GM12878 (cell line): ENCODE results near the gene GGTLC2. TPM values are rescaled to one million over a fixed set of nuclear protein-coding genes. Genes with fewer than 3 reads are reported as not detected.

ENCODE experiments used
- BHLHE40 ChIP-seq, 2 experiments: fragments of 450-650 bp in 1 of 2; IDR thresholded peaks; 2 replicates each; pipeline ENCODE4 v1.6.1; 2011 to 2017; ENCODE audit warnings: low read depth in 2 of 2, borderline replicate concordance in 1 of 2, improper control_type of control experiment in 1 of 2, low read length in 1 of 2, mild to moderate bottlenecking in 1 of 2
- E2F8 ChIP-seq: fragments of 450-650 bp; IDR thresholded peaks from 2 replicates; pipeline ENCODE4 v1.6.1; 2018; ENCODE audit warnings: mild to moderate bottlenecking, low read depth, moderate library complexity; ENCODE audit not compliant: partially characterized antibody
- EGR1 ChIP-seq, 2 experiments: IDR thresholded peaks; 1 replicate in 1 of 2; 2 replicates in 1 of 2; pipeline ENCODE4 v1.6.1; 2011 to 2012; ENCODE audit warnings: low read depth in 2 of 2, low read length in 2 of 2, borderline replicate concordance in 1 of 2, mild to moderate bottlenecking in 1 of 2, moderate library complexity in 1 of 2
- MYB ChIP-seq: fragments of 150-350 bp; IDR thresholded peaks from 2 replicates; pipeline ENCODE4 v1.6.1; 2014; ENCODE audit warnings: mild to moderate bottlenecking, low read depth, low read length, borderline replicate concordance
- PRDM15 ChIP-seq: fragments of 450-650 bp; formaldehyde crosslinking; IDR thresholded peaks from 2 replicates; pipeline ENCODE4 v1.4.0; 2020; ENCODE audit warnings: mild to moderate bottlenecking, moderate library complexity
- SIX5 ChIP-seq: IDR thresholded peaks from 2 replicates; pipeline ENCODE4 v1.6.1; 2011; ENCODE audit warnings: mild to moderate bottlenecking, low read depth, low read length, moderate library complexity; ENCODE audit not compliant: severe bottlenecking
- TCF7 ChIP-seq: IDR thresholded peaks from 2 replicates; pipeline ENCODE4 v1.6.1; 2014; ENCODE audit warnings: antibody characterized with exemption, borderline replicate concordance
- USF2 ChIP-seq: IDR thresholded peaks from 2 replicates; pipeline ENCODE4 v1.6.1; 2011; ENCODE audit warnings: low read depth, low read length, improper control_type of control experiment, borderline replicate concordance
- YBX1 ChIP-seq: fragments of 450-650 bp; IDR thresholded peaks from 2 replicates; pipeline ENCODE4 v1.6.1; 2016; ENCODE audit warnings: antibody characterized with exemption
- ZNF207 ChIP-seq: fragments of 450-650 bp; IDR thresholded peaks from 2 replicates; pipeline ENCODE4 v1.6.1; 2014; ENCODE audit warnings: antibody characterized with exemption, mild to moderate bottlenecking, borderline replicate concordance
- ZNF592 ChIP-seq: fragments of 450-650 bp; IDR thresholded peaks from 2 replicates; pipeline ENCODE4 v1.6.1; 2017; ENCODE audit warnings: mild to moderate bottlenecking, moderate library complexity
- polyA plus RNA-seq, 11 experiments: library from polyadenylated mRNA; depleted of rRNA in 4 of 11; unstranded in 6 of 11; stranded (reverse) in 5 of 11; fragments of >200 nt; fragmentation: Nextera tagmentation in 4 of 11; fragmentation: Illumina TruSeq in 1 of 11; extraction: Ambion mirVana in 4 of 11; extraction: Trizol in 1 of 11; gene quantifications; 1 replicate in 1 of 11; 2 replicates in 10 of 11; pipeline versions ENCODE4 v1.2.1 to v1.2.3, GENCODE V29; 2011 to 2016; ENCODE audit warnings: inconsistent platforms in 2 of 11, missing spikeins in 2 of 11, low read depth in 1 of 11
- total RNA-seq, 4 experiments: library from RNA; depleted of rRNA in 3 of 4; stranded (reverse); fragments of >200 nt in 3 of 4; fragmentation: Illumina TruSeq in 1 of 4; extraction: Trizol in 1 of 4; gene quantifications; 2 replicates each; pipeline versions ENCODE4 v1.2.1 to v1.2.3, GENCODE V29; 2013 to 2021

The GGTLC2 gene
- total and polyA plus RNA-seq, 10 of the 15 experiments (the other 5 are each of a cell fraction or from before 2014, with no cell fraction given), result not detected

- no peak for TF ChIP-seq EGR1 (IDR thresholded peaks at IDR 0.05; ENCODE audit: borderline replicate concordance in 1 of 2, low read depth in 2 of 2, low read length in 2 of 2)
- no peak for TF ChIP-seq SIX5
- TF ChIP-seq ZNF207, result no peak
- no peak for TF ChIP-seq ZNF592
- no peak for TF ChIP-seq MYB
- TF ChIP-seq TCF7, result no peak
- TF ChIP-seq YBX1, result no peak
- no peak for TF ChIP-seq PRDM15 (CRISPR knock-in tag)
- TF ChIP-seq USF2, result no peak
- TF ChIP-seq E2F8, result no peak
- no peak for TF ChIP-seq BHLHE40 (IDR thresholded peaks at IDR 0.05; ENCODE audit: borderline replicate concordance in 1 of 2, low read depth in 2 of 2, low read length in 1 of 2)
These were observed 25.5 kb upstream of the GGTLC2 start (continued) for GRCh38 chr22:22618923-22619322.
